Measurements from ENCODE around the gene MRPS34.

DNA sequence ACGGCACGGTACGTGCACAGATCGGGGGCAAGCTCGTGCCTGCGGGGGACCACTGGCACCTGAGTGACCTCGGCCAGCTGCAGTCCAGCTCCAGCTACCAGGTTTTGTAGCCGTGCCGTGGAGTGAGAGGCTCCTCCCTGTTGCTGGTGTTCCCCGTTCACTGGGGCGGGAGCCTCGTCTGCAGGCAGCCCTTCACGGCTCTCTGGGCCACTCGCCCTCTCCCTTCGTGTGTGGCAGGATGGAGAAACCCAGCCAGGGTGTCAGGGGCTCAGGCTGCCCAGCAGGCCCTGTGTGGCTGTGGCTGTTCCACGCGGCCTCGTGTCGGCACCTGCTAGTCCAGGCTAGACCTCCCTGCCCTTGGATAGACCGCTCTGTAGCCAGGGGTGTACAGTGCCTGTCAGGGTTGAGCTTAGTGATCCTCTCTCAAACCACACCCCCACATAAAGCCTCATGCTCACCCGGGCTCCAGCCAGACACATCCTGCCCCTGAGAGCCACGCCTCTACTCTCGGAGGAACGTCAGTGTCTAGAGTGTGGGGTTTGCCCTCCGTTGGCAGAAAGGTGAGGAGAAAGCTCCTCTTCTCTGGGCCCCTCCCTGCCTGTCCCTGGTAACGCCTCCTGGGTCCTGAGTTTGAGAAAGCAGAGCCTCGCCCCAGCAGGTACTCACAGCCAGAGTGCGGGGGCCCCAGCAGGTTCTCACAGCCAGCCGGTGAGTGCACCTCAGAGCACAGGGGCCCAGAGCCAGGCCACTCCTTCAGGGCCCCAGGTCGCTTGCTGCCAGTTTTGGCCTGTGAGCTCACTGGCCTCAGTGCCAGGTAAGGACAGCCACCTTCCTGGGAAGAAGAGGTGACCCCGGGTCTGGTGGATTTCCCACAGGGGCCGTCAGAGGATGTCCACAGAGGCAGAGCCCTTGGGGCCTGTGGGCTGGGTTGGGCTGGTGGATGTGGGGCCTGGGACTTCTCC lies 29.3 kb downstream of the MRPS34 start:
- TF ChIP-seq, protein P1, sequence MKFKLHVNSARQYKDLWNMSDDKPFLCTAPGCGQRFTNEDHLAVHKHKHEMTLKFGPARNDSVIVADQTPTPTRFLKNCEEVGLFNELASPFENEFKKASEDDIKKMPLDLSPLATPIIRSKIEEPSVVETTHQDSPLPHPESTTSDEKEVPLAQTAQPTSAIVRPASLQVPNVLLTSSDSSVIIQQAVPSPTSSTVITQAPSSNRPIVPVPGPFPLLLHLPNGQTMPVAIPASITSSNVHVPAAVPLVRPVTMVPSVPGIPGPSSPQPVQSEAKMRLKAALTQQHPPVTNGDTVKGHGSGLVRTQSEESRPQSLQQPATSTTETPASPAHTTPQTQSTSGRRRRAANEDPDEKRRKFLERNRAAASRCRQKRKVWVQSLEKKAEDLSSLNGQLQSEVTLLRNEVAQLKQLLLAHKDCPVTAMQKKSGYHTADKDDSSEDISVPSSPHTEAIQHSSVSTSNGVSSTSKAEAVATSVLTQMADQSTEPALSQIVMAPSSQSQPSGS (IDR thresholded peaks at IDR 0.05; ENCODE audit: low read length) = no peak
- no peak for TF ChIP-seq NR2C2 (IDR thresholded peaks at IDR 0.05; ENCODE audit: borderline replicate concordance, control insufficient read depth, insufficient read length, low read depth)
- TF ChIP-seq, protein P2, sequence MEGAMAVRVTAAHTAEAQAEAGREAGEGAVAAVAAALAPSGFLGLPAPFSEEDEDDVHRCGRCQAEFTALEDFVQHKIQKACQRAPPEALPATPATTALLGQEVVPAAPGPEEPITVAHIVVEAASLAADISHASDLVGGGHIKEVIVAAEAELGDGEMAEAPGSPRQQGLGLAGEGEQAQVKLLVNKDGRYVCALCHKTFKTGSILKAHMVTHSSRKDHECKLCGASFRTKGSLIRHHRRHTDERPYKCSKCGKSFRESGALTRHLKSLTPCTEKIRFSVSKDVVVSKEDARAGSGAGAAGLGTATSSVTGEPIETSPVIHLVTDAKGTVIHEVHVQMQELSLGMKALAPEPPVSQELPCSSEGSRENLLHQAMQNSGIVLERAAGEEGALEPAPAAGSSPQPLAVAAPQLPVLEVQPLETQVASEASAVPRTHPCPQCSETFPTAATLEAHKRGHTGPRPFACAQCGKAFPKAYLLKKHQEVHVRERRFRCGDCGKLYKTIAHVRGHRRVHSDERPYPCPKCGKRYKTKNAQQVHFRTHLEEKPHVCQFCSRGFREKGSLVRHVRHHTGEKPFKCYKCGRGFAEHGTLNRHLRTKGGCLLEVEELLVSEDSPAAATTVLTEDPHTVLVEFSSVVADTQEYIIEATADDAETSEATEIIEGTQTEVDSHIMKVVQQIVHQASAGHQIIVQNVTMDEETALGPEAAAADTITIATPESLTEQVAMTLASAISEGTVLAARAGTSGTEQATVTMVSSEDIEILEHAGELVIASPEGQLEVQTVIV (IDR thresholded peaks at IDR 0.05; ENCODE audit: borderline replicate concordance, partially characterized antibody) = no peak
- TF ChIP-seq EZH2 (IDR thresholded peaks at IDR 0.05; ENCODE audit: borderline replicate concordance, control insufficient read depth, low read depth, low read length) = no peak
- no peak for TF ChIP-seq HDGF (IDR thresholded peaks at IDR 0.05)
- TF ChIP-seq EP300 (IDR thresholded peaks at IDR 0.05; ENCODE audit: borderline replicate concordance in 1 of 2, control insufficient read depth in 1 of 2, low read depth in 2 of 2, low read length in 2 of 2) = no peak
- no peak for TF ChIP-seq POLR2AphosphoS2 (IDR thresholded peaks at IDR 0.05; ENCODE audit: low read depth, low read length)
- no peak for TF ChIP-seq SMC3 (IDR thresholded peaks at IDR 0.05; ENCODE audit: borderline replicate concordance, low read length)
- TF ChIP-seq, protein P3, sequence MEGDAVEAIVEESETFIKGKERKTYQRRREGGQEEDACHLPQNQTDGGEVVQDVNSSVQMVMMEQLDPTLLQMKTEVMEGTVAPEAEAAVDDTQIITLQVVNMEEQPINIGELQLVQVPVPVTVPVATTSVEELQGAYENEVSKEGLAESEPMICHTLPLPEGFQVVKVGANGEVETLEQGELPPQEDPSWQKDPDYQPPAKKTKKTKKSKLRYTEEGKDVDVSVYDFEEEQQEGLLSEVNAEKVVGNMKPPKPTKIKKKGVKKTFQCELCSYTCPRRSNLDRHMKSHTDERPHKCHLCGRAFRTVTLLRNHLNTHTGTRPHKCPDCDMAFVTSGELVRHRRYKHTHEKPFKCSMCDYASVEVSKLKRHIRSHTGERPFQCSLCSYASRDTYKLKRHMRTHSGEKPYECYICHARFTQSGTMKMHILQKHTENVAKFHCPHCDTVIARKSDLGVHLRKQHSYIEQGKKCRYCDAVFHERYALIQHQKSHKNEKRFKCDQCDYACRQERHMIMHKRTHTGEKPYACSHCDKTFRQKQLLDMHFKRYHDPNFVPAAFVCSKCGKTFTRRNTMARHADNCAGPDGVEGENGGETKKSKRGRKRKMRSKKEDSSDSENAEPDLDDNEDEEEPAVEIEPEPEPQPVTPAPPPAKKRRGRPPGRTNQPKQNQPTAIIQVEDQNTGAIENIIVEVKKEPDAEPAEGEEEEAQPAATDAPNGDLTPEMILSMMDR (IDR thresholded peaks at IDR 0.05 in 2 of 3, conservative IDR thresholded peaks at IDR 0.05 in 1 of 3; ENCODE audit: control insufficient read depth in 2 of 3, extremely low read depth in 1 of 3, insufficient read depth in 1 of 3, low read depth in 3 of 3, low read length in 3 of 3) = no peak
- TF ChIP-seq CBFB (IDR thresholded peaks at IDR 0.05; ENCODE audit: low read depth) = no peak
- TF ChIP-seq ZNF274 (IDR thresholded peaks at IDR 0.05; ENCODE audit: insufficient read depth, insufficient read length) = no peak
- TF ChIP-seq CEBPB (IDR thresholded peaks at IDR 0.05; ENCODE audit: borderline replicate concordance in 1 of 2, low read depth in 2 of 2, low read length in 2 of 2) = no peak

Data from GM12878 (cell line).